H1 (cell line): Measurements from ENCODE around the gene CENPV. TPM values are rescaled to one million over a fixed set of nuclear protein-coding genes. Genes with fewer than 3 reads are reported as not detected.

Experiments
- CTCF ChIA-PET: fragments of 300-600 bp; sonication (Branson Sonifier 250); formaldehyde crosslinking; loops from one replicate; lab custom pipeline; 2021; ENCODE audit not compliant: partially characterized antibody; lab: Charles Lee
- POLR2A ChIA-PET: fragments of 300-600 bp; sonication (Branson Sonifier 250); formaldehyde crosslinking; loops from one replicate; lab custom pipeline; 2021; ENCODE audit warnings: inconsistent platforms; ENCODE audit not compliant: partially characterized antibody; lab: Charles Lee
- DNase-seq, 2 experiments: peaks; one replicate each; pipeline versions ENCODE4 v3.0.0 to v3.0.0-alpha.2; 2010 to 2022; ENCODE audit warnings: low spot score in 2 of 2, low read depth in 1 of 2, mixed read lengths in 1 of 2
- FAIRE-seq: peaks from 2 replicates; lab custom pipeline; 2011; peaks lifted over from hg19 to GRCh38; lab: Jason Lieb, UNC
- H2AFZ ChIP-seq: 2 replicates; pipeline ENCODE4 v1.8.1; 2012; ENCODE audit warnings: low read length, inconsistent platforms
- H2AK5ac ChIP-seq: 2 replicates; pipeline ENCODE4 v1.6.1; 2013; ENCODE audit warnings: low read depth, low read length
- H2BK120ac ChIP-seq: replicated peaks from 2 replicates; pipeline ENCODE3; 2013; ENCODE audit warnings: low read depth, low read length, inconsistent platforms
- H2BK12ac ChIP-seq: 2 replicates; pipeline ENCODE4 v1.6.1; 2013; ENCODE audit warnings: low read depth, low read length
- H2BK15ac ChIP-seq: 2 replicates; pipeline ENCODE4 v1.6.1; 2013; ENCODE audit warnings: low read length
- H2BK20ac ChIP-seq: 2 replicates; pipeline ENCODE4 v1.6.1; 2013; ENCODE audit warnings: low read length
- H2BK5ac ChIP-seq: 2 replicates; pipeline ENCODE4 v1.6.1; 2013; ENCODE audit warnings: low read depth, low read length
- H3K14ac ChIP-seq: 2 replicates; pipeline ENCODE4 v1.6.1; 2013; ENCODE audit warnings: inconsistent platforms; ENCODE audit not compliant: insufficient read length
- H3K18ac ChIP-seq: 2 replicates; pipeline ENCODE4 v1.6.1; 2013; ENCODE audit warnings: low read length; ENCODE audit errors: extremely low read depth
- H3K23ac ChIP-seq: 2 replicates; pipeline ENCODE4 v1.6.1; 2013; ENCODE audit warnings: inconsistent platforms; ENCODE audit not compliant: insufficient read length
- H3K23me2 ChIP-seq: 2 replicates; pipeline ENCODE4 v1.6.1; 2013; ENCODE audit warnings: low read depth, low read length
- H3K27ac ChIP-seq: 2 replicates; pipeline ENCODE4 v1.6.1; 2011; ENCODE audit warnings: low read depth, low read length, inconsistent platforms
- H3K27me3 ChIP-seq, 4 experiments: replicated peaks in 1 of 4; 1 replicate in 1 of 4; 2 replicates in 3 of 4; pipeline versions ENCODE4 v1.6.1 to v1.8.1; 2011 to 2013; ENCODE audit warnings: low read length in 3 of 4, mild to moderate bottlenecking in 3 of 4, inconsistent platforms in 2 of 4, mixed read lengths in 2 of 4, moderate library complexity in 1 of 4; ENCODE audit not compliant: control insufficient read depth in 3 of 4, insufficient read depth in 3 of 4; ENCODE audit errors: extremely low read depth in 1 of 4
- H3K36me3 ChIP-seq, 4 experiments: 2 replicates each; pipeline versions ENCODE4 v1.6.1 to v1.8.1; 2011 to 2013; ENCODE audit warnings: mild to moderate bottlenecking in 4 of 4, low read length in 3 of 4, moderate library complexity in 2 of 4, control low read depth in 1 of 4, inconsistent platforms in 1 of 4; ENCODE audit not compliant: insufficient read depth in 4 of 4, control insufficient read depth in 2 of 4
- H3K4ac ChIP-seq: replicated peaks from 2 replicates; pipeline ENCODE3; 2013; ENCODE audit warnings: low read length, low read depth, mixed read lengths, inconsistent platforms; ENCODE audit not compliant: insufficient read length
- H3K4me1 ChIP-seq, 4 experiments: replicated peaks in 1 of 4; 1 replicate in 1 of 4; 2 replicates in 3 of 4; pipeline versions ENCODE4 v1.6.1 to v1.8.1; 2011 to 2013; ENCODE audit warnings: low read length in 3 of 4, inconsistent platforms in 2 of 4, mixed read lengths in 1 of 4; ENCODE audit not compliant: insufficient read depth in 4 of 4, control insufficient read depth in 3 of 4
- H3K4me2 ChIP-seq, 2 experiments: 2 replicates each; pipeline versions ENCODE4 v1.6.1 to v1.8.1; 2011 to 2013; ENCODE audit warnings: low read depth in 2 of 2, low read length in 2 of 2, control low read depth in 1 of 2, inconsistent platforms in 1 of 2, mild to moderate bottlenecking in 1 of 2; ENCODE audit not compliant: insufficient read depth in 1 of 2
- H3K4me3 ChIP-seq, 4 experiments: fragments of 200-600, 300-600 bp in 1 of 4; sonication (generic), shearing (Covaris generic), sonication (Bioruptor Twin) in 1 of 4; 2 replicates each; pipeline versions ENCODE4 v1.5.1 to v1.8.1; 2011 to 2016; ENCODE audit warnings: low read length in 4 of 4, low read depth in 3 of 4, control low read depth in 2 of 4, inconsistent platforms in 2 of 4, mild to moderate bottlenecking in 2 of 4, mixed read lengths in 1 of 4, moderate library complexity in 1 of 4; ENCODE audit not compliant: insufficient read depth in 2 of 4; ENCODE audit errors: extremely low read depth in 1 of 4
- H3K56ac ChIP-seq: replicated peaks from 2 replicates; pipeline ENCODE3; 2013; ENCODE audit warnings: low read depth, mild to moderate bottlenecking, mixed read lengths, low read length, inconsistent platforms; ENCODE audit not compliant: insufficient read length
- H3K79me1 ChIP-seq: 2 replicates; pipeline ENCODE4 v1.6.1; 2013; ENCODE audit warnings: low read depth, low read length, control low read depth
- H3K79me2 ChIP-seq, 2 experiments: 2 replicates each; pipeline versions ENCODE4 v1.6.1 to v1.8.1; 2012 to 2013; ENCODE audit warnings: low read length in 2 of 2, mild to moderate bottlenecking in 2 of 2, inconsistent platforms in 1 of 2; ENCODE audit not compliant: insufficient read depth in 2 of 2, control insufficient read depth in 1 of 2
- H3K9ac ChIP-seq, 4 experiments: replicated peaks in 1 of 4; 1 replicate in 1 of 4; 2 replicates in 3 of 4; pipeline versions ENCODE4 v1.6.1 to v1.8.1; 2011 to 2013; ENCODE audit warnings: low read depth in 3 of 4, low read length in 3 of 4, control low read depth in 2 of 4, mild to moderate bottlenecking in 2 of 4, moderate library complexity in 2 of 4, inconsistent platforms in 1 of 4; ENCODE audit errors: extremely low read depth in 1 of 4
- H3K9me3 ChIP-seq, 2 experiments: 2 replicates each; pipeline versions ENCODE4 v1.6.1 to v1.8.1; 2012 to 2013; ENCODE audit warnings: mild to moderate bottlenecking in 2 of 2, moderate library complexity in 2 of 2, control low read depth in 1 of 2, inconsistent platforms in 1 of 2, low read depth in 1 of 2, low read length in 1 of 2, mixed read lengths in 1 of 2; ENCODE audit not compliant: insufficient read depth in 2 of 2
- H4K20me1 ChIP-seq, 2 experiments: replicated peaks in 1 of 2; 2 replicates each; pipeline versions ENCODE3 to v1.8.1; 2011 to 2013; ENCODE audit warnings: inconsistent platforms in 2 of 2, low read length in 2 of 2, mild to moderate bottlenecking in 1 of 2; ENCODE audit not compliant: insufficient read depth in 2 of 2, control insufficient read depth in 1 of 2
- H4K5ac ChIP-seq: 2 replicates; pipeline ENCODE4 v1.6.1; 2013; ENCODE audit warnings: low read length, low read depth, mixed read lengths, inconsistent platforms; ENCODE audit not compliant: insufficient read length
- H4K8ac ChIP-seq: 2 replicates; pipeline ENCODE4 v1.8.0; 2013; ENCODE audit warnings: mild to moderate bottlenecking, moderate library complexity, low read length, inconsistent platforms; ENCODE audit not compliant: insufficient read depth; ENCODE audit errors: extremely low read depth
- H4K91ac ChIP-seq: replicated peaks from 2 replicates; pipeline ENCODE3; 2013; ENCODE audit warnings: low read length, mixed read lengths, inconsistent platforms; ENCODE audit not compliant: insufficient read length
- ASH2L ChIP-seq: fragments of 200-600, 300-600 bp; sonication (generic); IDR thresholded peaks from one replicate; pipeline ENCODE4 v1.7.1; 2017; ENCODE audit warnings: low read length
- CBX5 ChIP-seq: fragments of 300-800, 300-1000 bp; sonication (generic); IDR thresholded peaks from 2 replicates; pipeline ENCODE4 v1.7.1; 2016; ENCODE audit warnings: antibody characterized with exemption, low read length, low read depth
- CBX8 ChIP-seq: fragments of 300-800, 300-1000 bp; sonication (generic); IDR thresholded peaks from 2 replicates; pipeline ENCODE4 v1.7.1; 2016; ENCODE audit warnings: low read depth, low read length, borderline replicate concordance
- CHD1 ChIP-seq: IDR thresholded peaks from 2 replicates; pipeline ENCODE4 v1.6.1; 2012; ENCODE audit warnings: low read depth, low read length, improper control_type of control experiment
- KDM5A ChIP-seq: fragments of 200-600 bp; IDR thresholded peaks from 2 replicates; pipeline ENCODE4 v1.7.1; 2012; ENCODE audit warnings: mild to moderate bottlenecking, low read length, inconsistent platforms, mixed read lengths
- MAFK ChIP-seq: IDR thresholded peaks from 2 replicates; pipeline ENCODE4 v1.6.1; 2012; ENCODE audit warnings: low read depth, mild to moderate bottlenecking, improper control_type of control experiment, low read length
- NANOG ChIP-seq: IDR thresholded peaks from 2 replicates; pipeline ENCODE4 v1.6.1; 2011; ENCODE audit warnings: low read length, low read depth, mild to moderate bottlenecking, inconsistent platforms; ENCODE audit not compliant: insufficient read depth, poor library complexity, severe bottlenecking
- POLR2A ChIP-seq, 2 experiments: IDR thresholded peaks; 1 replicate in 1 of 2; 2 replicates in 1 of 2; pipeline ENCODE4 v1.6.1; 2011; ENCODE audit warnings: low read depth in 2 of 2, low read length in 2 of 2, mild to moderate bottlenecking in 2 of 2; ENCODE audit errors: control extremely low read depth in 1 of 2
- RBBP5 ChIP-seq: IDR thresholded peaks from 2 replicates; pipeline ENCODE4 v1.7.1; 2012; ENCODE audit warnings: low read depth, mild to moderate bottlenecking, inconsistent platforms, low read length, moderate library complexity, borderline replicate concordance
- RNF2 ChIP-seq: fragments of 200-900, 300-1000 bp; sonication (generic); IDR thresholded peaks from 2 replicates; pipeline ENCODE4 v1.7.1; 2016; ENCODE audit warnings: borderline replicate concordance, low read depth, mild to moderate bottlenecking, antibody characterized with exemption, low read length; ENCODE audit not compliant: poor library complexity, severe bottlenecking; ENCODE audit errors: missing control alignments
- SIN3A ChIP-seq, 2 experiments: IDR thresholded peaks in 1 of 2; conservative IDR thresholded peaks in 1 of 2; 2 replicates each; pipeline ENCODE4 v1.6.1; 2011 to 2012; ENCODE audit warnings: low read length in 2 of 2, improper control_type of control experiment in 1 of 2, low read depth in 1 of 2, mild to moderate bottlenecking in 1 of 2
- SIRT6 ChIP-seq: IDR thresholded peaks from one replicate; pipeline ENCODE4 v1.7.1; 2012; ENCODE audit warnings: low read length, inconsistent platforms
- SP2 ChIP-seq: IDR thresholded peaks from 2 replicates; pipeline ENCODE4 v1.6.1; 2012; ENCODE audit warnings: mild to moderate bottlenecking, low read length, inconsistent platforms
- TAF1 ChIP-seq: IDR thresholded peaks from 2 replicates; pipeline ENCODE4 v1.6.1; 2011; ENCODE audit warnings: mild to moderate bottlenecking, low read depth, low read length
- TEAD4 ChIP-seq: IDR thresholded peaks from 2 replicates; pipeline ENCODE4 v1.6.1; 2012; ENCODE audit warnings: low read depth, low read length, inconsistent platforms, mixed read lengths
- WGBS, 2 experiments: shearing (Covaris generic) in 1 of 2; methylation state at CpG; one replicate each; pipeline versions ENCODE4 v1.1.6 to v1.1.7; 2013 to 2015; ENCODE audit warnings: low lambda C conversion rate in 2 of 2, mixed read lengths in 2 of 2, inconsistent platforms in 1 of 2, low coverage in 1 of 2, missing lambda C conversion rate in 1 of 2; ENCODE audit not compliant: insufficient replicate concordance in 2 of 2, insufficient coverage in 1 of 2, insufficient read length in 1 of 2; ENCODE audit errors: extremely low coverage in 1 of 2, missing lambda C conversion rate in 1 of 2; 5-methylcytosine and 5-hydroxymethylcytosine counted together
- polyA plus RNA-seq, 7 experiments: library from polyadenylated mRNA; depleted of rRNA in 3 of 7; stranded (reverse) in 5 of 7; unstranded in 2 of 7; fragments of >200 nt in 5 of 7; fragments of 200-250 nt in 2 of 7; gene quantifications; 1 replicate in 5 of 7; 2 replicates in 1 of 7; 4 replicates in 1 of 7; pipeline versions ENCODE4 v1.2.1 to v1.2.3, GENCODE V29; 2011 to 2013; ENCODE audit warnings: missing spikeins in 2 of 7, mixed read lengths in 2 of 7
- total RNA-seq: library from RNA; stranded (reverse); fragmentation: NEBNext Ultra II Directional; extraction: Animal tissue kit (Norgen Biotek cat#: 25700); gene quantifications from 2 replicates; pipeline ENCODE4 v1.2.1, GENCODE V29; 2021

CENPV gene
- total and polyA plus RNA-seq, 2 of the 8 experiments (the other 6 are each of a cell fraction or from before 2014, with no cell fraction given), result 249 to 260 TPM

DNA sequence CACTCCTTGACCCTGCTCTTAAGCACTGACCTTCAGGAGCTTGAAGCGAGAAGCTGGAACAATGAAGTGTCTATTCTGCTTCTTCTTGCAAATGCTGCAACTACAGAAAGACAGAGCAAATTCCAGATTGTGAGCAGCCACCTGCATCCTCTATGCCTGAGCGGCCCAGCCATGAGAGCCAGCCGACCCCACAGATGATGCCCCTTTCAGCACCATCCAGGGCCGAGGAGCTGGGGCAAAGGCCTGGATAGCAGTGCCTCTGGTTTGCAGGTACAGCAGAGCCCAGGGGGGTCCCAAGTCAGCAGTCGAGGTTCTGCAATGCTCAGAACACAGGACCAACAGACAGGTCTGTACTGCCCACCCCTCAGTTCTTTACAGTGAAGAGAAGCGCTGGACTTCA, 4.7 kb downstream of the CENPV start:
- Histone ChIP-seq H3K79me1 (no peaks in the 10 kb centered on the region), H3K18ac (no peak overlapping the region), H3K9ac (no peak overlapping the region), H2AFZ (no peak overlapping the region), H2BK5ac (no peak overlapping the region), H3K4me3 (no peak overlapping the region), H4K5ac (no peak overlapping the region), H3K4me2 (no peak overlapping the region), H3K27ac (no peak overlapping the region), H4K8ac (peak overlapping the region; percentile 75; the same call in 1 of the 2 replicates), H3K23ac (no peak overlapping the region), H4K91ac (no peak overlapping the region), H2BK20ac (no peak overlapping the region), H2BK120ac (no peak overlapping the region), H2AK5ac (no peak overlapping the region), H3K27me3 (no peaks in the 10 kb centered on the region), H4K20me1 (peaks cover 0 to 3% of the 10 kb centered on the region in 2 experiments), H3K14ac (no peak overlapping the region), H3K9me3 (no peaks in the 10 kb centered on the region), H3K4me1 (no peaks in the 10 kb centered on the region), H2BK12ac (no peak overlapping the region), H3K36me3 (peaks cover 23 to 49% (median 36%) of the 10 kb centered on the region in 4 experiments), H3K4ac (no peak overlapping the region), H3K23me2 (peaks cover 2% of the 10 kb centered on the region; the same call in 1 of the 2 replicates), H2BK15ac (no peak overlapping the region), H3K56ac (no peak overlapping the region), H3K79me2 (peaks cover 0 to 34% of the 10 kb centered on the region in 2 experiments; a peak in 2 of 4 replicates)
- ChIA-PET CTCF (interaction anchor here (0.7 to 5.7 kb wide), 2 partner anchors 10 to 16 kb away, joined by 3 to 44 read pairs; no protein-coding TSS in a partner anchor), POLR2A (interaction anchor here (0.8 to 6.7 kb wide), 3 partner anchors 7 to 46 kb away, joined by 4 to 71 read pairs (median 8); no protein-coding TSS in a partner anchor)
- DNase-seq (no peak), FAIRE-seq (no peak)
- WGBS, 2 experiments, result 95% methylated on average over 6 of the region's 6 CpGs; no CpG with 5 or more reads in 1 of the 2 experiments
- TF ChIP-seq RNF2, result no peak
- TF ChIP-seq CBX8, result no peak
- no peak for TF ChIP-seq ASH2L
- TF ChIP-seq NANOG, result no peak
- no peak for TF ChIP-seq CHD1
- no peak for TF ChIP-seq CBX5
- TF ChIP-seq POLR2A (IDR thresholded peaks at IDR 0.05; ENCODE audit: control extremely low read depth in 1 of 2, low read depth in 2 of 2, low read length in 2 of 2), result no peak
- TF ChIP-seq TEAD4, result no peak
- no peak for TF ChIP-seq TAF1
- no peak for TF ChIP-seq SIN3A (conservative IDR thresholded peaks at IDR 0.05 in 1 of 2, IDR thresholded peaks at IDR 0.05 in 1 of 2; ENCODE audit: low read depth in 1 of 2, low read length in 2 of 2)
- no peak for TF ChIP-seq SIRT6
- TF ChIP-seq KDM5A, result no peak
- TF ChIP-seq SP2, result no peak
- TF ChIP-seq MAFK, result no peak
- no peak for TF ChIP-seq RBBP5
